ENCODE measurements around the gene C12orf42. TPM values are rescaled to one million over a fixed set of nuclear protein-coding genes. Genes with fewer than 3 reads are reported as not detected.
"Not testable (repeated sequence)": the region's sequence is repeated elsewhere in the genome, so short reads cannot be mapped to it uniquely, and the experiment has no call there.

C12orf42 gene
- total RNA-seq, 1 donor from 2014 or later = not detected

- ATAC-seq; DNase-seq (ENCODE audit: low spot score): not testable (repeated sequence)
Measured at GRCh38 chr12:103425674-103426073, 70.1 kb downstream of the C12orf42 start.

GRCh38 chr12:103424849-103425586 lies 70.8 kb downstream of the C12orf42 start:
- not testable (repeated sequence) for ATAC-seq; DNase-seq (ENCODE audit: low spot score)

GRCh38 chr12:103423516-103423910 lies 72.3 kb downstream of the C12orf42 start:
- DNase-seq (ENCODE audit: low spot score) (no peak), ATAC-seq (no peak)

GRCh38 chr12:103422746-103423515 lies 72.8 kb downstream of the C12orf42 start:
- no peak for DNase-seq (ENCODE audit: low spot score)
- ATAC-seq = no peak

GRCh38 chr12:103422328-103422727 lies 73.4 kb downstream of the C12orf42 start:
- DNase-seq (ENCODE audit: low spot score) (no peak), ATAC-seq (no peak)

- no peak for ATAC-seq
- DNase-seq (ENCODE audit: low spot score) = no peak
Measured at GRCh38 chr12:103421402-103421801, 74.4 kb downstream of the C12orf42 start.

GRCh38 chr12:103415681-103416080 lies 80.1 kb downstream of the C12orf42 start:
- no peak for ATAC-seq

GRCh38 chr12:103401421-103401820 lies 94.3 kb downstream of the C12orf42 start:
- DNase-seq (ENCODE audit: low spot score) (no peak), ATAC-seq (no peak)

More at GRCh38 chr12:103415681-103416080, 80.1 kb downstream of the C12orf42 start:
- no peak for DNase-seq (ENCODE audit: low spot score)

GRCh38 chr12:103399986-103400385 lies 95.8 kb downstream of the C12orf42 start:
- ATAC-seq = no peak

GRCh38 chr12:103397536-103397935 lies 98.2 kb downstream of the C12orf42 start:
- DNase-seq (ENCODE audit: low spot score) = no peak
- ATAC-seq = no peak

More at GRCh38 chr12:103399986-103400385, 95.8 kb downstream of the C12orf42 start:
- no peak for DNase-seq (ENCODE audit: low spot score)

- DNase-seq (ENCODE audit: low spot score) = no peak
- ATAC-seq = no peak
Measured at GRCh38 chr12:103392722-103393121, 103.0 kb downstream of the C12orf42 start.

- ATAC-seq = no peak
- no peak for DNase-seq (ENCODE audit: low spot score)
Measured at GRCh38 chr12:103391103-103391502, 104.7 kb downstream of the C12orf42 start.

GRCh38 chr12:103387385-103387784 lies 108.4 kb downstream of the C12orf42 start:
- ATAC-seq = no peak
- no peak for DNase-seq (ENCODE audit: low spot score)

- DNase-seq (ENCODE audit: low spot score) (no peak), ATAC-seq (no peak)
Measured at GRCh38 chr12:103386451-103386850, 109.3 kb downstream of the C12orf42 start.

- ATAC-seq (no peak), DNase-seq (ENCODE audit: low spot score) (no peak)
Measured at GRCh38 chr12:103382736-103383346, 112.9 kb downstream of the C12orf42 start.

GRCh38 chr12:103382119-103382518 lies 113.6 kb downstream of the C12orf42 start:
- DNase-seq (ENCODE audit: low spot score) = no peak
- ATAC-seq = no peak

GRCh38 chr12:103379670-103380069 lies 116.1 kb downstream of the C12orf42 start:
- no peak for DNase-seq (ENCODE audit: low spot score)
- ATAC-seq = no peak

- no peak for ATAC-seq
- DNase-seq (ENCODE audit: low spot score) = no peak
Measured at GRCh38 chr12:103373088-103373523, 122.7 kb downstream of the C12orf42 start.

GRCh38 chr12:103369929-103370328 lies 125.8 kb downstream of the C12orf42 start:
- DNase-seq (ENCODE audit: low spot score) = no peak
- ATAC-seq = no peak

- DNase-seq (ENCODE audit: low spot score) (no peak), ATAC-seq (no peak)
Measured at GRCh38 chr12:103368167-103368566, 127.6 kb downstream of the C12orf42 start.

- ATAC-seq (no peak), DNase-seq (ENCODE audit: low spot score) (no peak)
Measured at GRCh38 chr12:103354403-103354802, 141.4 kb downstream of the C12orf42 start.

GRCh38 chr12:103353913-103354312 lies 141.9 kb downstream of the C12orf42 start:
- no peak for DNase-seq (ENCODE audit: low spot score)

More at GRCh38 chr12:103353913-103354312, 141.9 kb downstream of the C12orf42 start:
- ATAC-seq = no peak

Measured in left lobe of liver (tissue), 2 donors.